ENCODE measurements around the gene TIMM17A. TPM values are rescaled to one million over a fixed set of nuclear protein-coding genes. Genes with fewer than 3 reads are reported as not detected.
A peak's percentile ranks its signal among the peaks of the same experiment; 100 is the strongest.

TIMM17A gene
- total RNA-seq, 1 donor from 2014 or later: 18.9 TPM

DNA sequence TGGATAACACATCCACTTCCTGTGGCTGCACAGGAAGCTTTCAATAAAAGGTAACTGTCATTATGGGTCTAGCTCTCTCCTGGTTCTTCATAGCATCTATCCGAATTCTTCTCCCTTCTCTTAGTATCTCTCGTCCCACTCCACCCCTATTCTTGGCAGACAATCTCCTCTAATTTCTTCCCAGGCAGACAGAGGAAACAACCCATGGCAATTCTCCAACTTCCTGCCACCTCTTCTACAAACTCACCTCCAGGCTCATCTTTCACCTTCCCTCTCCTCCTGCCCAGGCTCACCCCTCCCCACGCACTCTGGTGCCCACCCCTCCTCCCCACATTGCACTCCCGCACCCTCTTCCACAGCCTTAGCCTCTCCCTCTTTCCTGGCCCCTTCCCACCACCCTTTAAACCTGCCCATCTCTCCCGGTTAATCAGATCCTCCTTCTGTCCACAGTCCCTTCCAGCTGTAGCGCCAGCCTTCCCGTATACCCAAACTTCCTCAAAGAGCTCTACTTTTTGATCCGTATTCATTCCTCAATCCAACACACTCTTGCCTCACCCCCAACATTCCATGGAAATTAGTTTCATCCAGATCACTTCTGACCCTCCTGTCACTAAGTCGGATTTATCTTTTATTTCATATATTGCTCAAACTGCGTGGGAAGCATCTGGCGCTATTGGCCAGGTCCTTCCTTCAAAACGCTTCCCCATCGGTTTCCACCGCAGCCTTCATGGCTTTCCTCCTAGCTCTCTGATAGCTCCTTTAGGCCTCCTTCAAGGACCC, 40.7 kb upstream of the TIMM17A start:
- Histone ChIP-seq H3K4me1 (peaks cover 90% of the 10 kb centered on the region), H3K9me3 (no peaks in the 10 kb centered on the region), H3K27me3 (no peaks in the 10 kb centered on the region), H3K27ac (peak overlapping the region; percentile 92), H3K4me3 (peak overlapping the region in 1 of 2 donors; percentile 8), H3K36me3 (no peaks in the 10 kb centered on the region)
- TF ChIP-seq, protein P1, sequence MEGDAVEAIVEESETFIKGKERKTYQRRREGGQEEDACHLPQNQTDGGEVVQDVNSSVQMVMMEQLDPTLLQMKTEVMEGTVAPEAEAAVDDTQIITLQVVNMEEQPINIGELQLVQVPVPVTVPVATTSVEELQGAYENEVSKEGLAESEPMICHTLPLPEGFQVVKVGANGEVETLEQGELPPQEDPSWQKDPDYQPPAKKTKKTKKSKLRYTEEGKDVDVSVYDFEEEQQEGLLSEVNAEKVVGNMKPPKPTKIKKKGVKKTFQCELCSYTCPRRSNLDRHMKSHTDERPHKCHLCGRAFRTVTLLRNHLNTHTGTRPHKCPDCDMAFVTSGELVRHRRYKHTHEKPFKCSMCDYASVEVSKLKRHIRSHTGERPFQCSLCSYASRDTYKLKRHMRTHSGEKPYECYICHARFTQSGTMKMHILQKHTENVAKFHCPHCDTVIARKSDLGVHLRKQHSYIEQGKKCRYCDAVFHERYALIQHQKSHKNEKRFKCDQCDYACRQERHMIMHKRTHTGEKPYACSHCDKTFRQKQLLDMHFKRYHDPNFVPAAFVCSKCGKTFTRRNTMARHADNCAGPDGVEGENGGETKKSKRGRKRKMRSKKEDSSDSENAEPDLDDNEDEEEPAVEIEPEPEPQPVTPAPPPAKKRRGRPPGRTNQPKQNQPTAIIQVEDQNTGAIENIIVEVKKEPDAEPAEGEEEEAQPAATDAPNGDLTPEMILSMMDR (IDR thresholded peaks at IDR 0.05): no peak
- TF ChIP-seq POLR2A (IDR thresholded peaks at IDR 0.05) (no peak), POLR2AphosphoS5 (IDR thresholded peaks at IDR 0.05; ENCODE audit: insufficient read depth in 1 of 2, low read depth in 1 of 2) (no peak)
- peak in 1 of 2 donors; percentile 42 for DNase-seq (ENCODE audit: extremely low spot score in 2 of 2)
- intact Hi-C loops (cut with DNase I): no loop called here

DNA sequence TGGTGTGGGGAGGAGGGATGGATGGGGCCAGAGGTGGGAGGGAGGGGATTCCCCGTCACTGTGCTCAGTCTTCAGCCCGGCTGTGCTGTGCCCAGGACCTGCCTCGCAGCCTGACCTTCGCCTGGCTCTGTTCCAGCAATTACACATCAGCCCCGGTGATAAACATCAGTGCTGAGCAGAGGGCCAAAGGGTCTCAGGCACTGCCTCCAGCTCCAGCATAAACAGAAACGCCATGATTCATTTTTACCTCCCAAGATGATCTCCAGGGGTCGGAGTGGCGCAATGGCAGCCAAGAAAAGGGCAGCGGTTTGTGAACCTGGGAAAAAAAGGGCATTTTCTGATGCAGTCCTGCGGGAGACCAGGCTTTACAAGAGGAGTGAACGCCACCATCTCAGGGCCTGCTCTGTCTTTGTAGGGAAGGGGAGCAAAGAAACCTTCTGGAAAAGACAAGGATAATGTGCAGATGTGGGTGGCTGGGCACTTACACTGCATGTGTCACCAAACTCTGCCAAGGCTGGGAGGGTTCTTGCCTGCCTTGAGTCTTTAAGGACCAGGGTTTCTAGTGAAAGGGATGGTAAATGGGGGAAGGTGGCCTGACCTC, 38.6 kb upstream of the TIMM17A start:
- TF ChIP-seq, protein P1 (IDR thresholded peaks at IDR 0.05): no peak
- TF ChIP-seq POLR2A (IDR thresholded peaks at IDR 0.05) (no peak), POLR2AphosphoS5 (IDR thresholded peaks at IDR 0.05; ENCODE audit: insufficient read depth in 1 of 2, low read depth in 1 of 2) (peak; percentile 70 to 74)
- no peaks in the 10 kb centered on the region for H3K27me3 ChIP-seq
- no peak for DNase-seq (ENCODE audit: extremely low spot score in 2 of 2)
- H3K4me1 ChIP-seq: peaks cover 92% of the 10 kb centered on the region
- H3K27ac ChIP-seq: peak overlapping the region; percentile 92
- H3K4me3 ChIP-seq: peak overlapping the region in 1 of 2 donors; percentile 19
- intact Hi-C loops (cut with DNase I): no loop called here
- H3K36me3 ChIP-seq: no peaks in the 10 kb centered on the region
- H3K9me3 ChIP-seq: no peaks in the 10 kb centered on the region

DNA sequence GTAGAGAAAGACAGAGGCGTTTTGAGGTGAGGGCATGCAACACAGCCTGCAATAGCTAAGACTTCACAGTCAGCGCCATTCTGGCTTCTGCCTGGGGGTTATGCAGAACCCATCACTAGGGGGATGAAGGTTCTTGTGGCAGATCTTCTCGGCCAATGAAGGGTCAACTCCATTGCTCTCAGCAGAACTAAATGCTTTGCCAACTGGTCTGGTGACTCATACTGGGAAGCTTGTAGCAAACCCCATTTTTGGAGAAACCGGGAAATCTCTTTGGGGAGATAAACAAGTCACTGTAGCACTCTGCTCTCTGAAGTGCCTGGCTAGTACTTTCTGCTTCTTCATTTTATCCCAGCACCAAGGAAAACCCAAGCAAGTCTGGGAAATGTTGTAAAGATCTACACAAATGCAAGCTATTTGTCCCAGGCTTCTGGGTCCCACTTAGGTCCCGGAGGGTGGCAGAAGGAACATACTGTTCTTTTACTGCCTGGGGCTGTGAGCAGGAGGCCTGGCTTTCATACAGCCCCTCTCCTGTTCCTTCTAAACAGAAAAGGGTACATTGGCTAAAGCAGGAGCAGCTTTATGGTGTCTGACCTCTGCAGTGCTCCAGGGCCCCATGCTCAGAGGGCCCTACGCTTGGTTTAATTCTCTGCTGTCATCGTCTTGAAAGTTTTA, 37.8 kb upstream of the TIMM17A start:
- no peaks in the 10 kb centered on the region for H3K9me3 ChIP-seq
- no peaks in the 10 kb centered on the region for H3K27me3 ChIP-seq
- DNase-seq (ENCODE audit: extremely low spot score in 2 of 2): no peak
- H3K36me3 ChIP-seq: no peaks in the 10 kb centered on the region
- H3K4me3 ChIP-seq: no peak overlapping the region
- peak overlapping the region; percentile 92 for H3K27ac ChIP-seq
- intact Hi-C loops (cut with DNase I): no loop called here
- TF ChIP-seq POLR2AphosphoS5 (IDR thresholded peaks at IDR 0.05; ENCODE audit: insufficient read depth in 1 of 2, low read depth in 1 of 2) (peak in 1 of 2 donors; percentile 31), POLR2A (IDR thresholded peaks at IDR 0.05) (no peak)
- TF ChIP-seq, protein P1 (IDR thresholded peaks at IDR 0.05): no peak
- H3K4me1 ChIP-seq: peaks cover 85% of the 10 kb centered on the region

DNA sequence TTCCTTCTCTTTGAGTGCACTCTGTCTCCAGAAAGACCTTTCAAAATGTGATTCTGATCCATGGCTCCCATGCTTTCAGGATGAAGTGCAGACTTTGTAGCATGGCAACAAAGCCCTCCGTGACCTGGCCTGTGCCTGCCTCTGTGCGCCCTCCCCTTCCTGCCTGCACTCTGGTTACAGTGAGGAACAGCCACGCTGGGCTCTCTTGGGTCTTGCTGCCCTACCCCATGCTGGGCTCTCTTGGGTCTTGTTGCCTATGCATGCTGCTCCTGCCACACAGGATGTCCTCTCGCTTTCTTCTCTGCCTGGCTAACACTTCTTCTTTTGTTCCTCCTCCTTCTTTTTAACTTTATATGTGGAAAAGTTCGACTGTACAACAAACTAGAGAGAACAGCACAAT, 37.0 kb upstream of the TIMM17A start:
- no peaks in the 10 kb centered on the region for H3K27me3 ChIP-seq
- no peak for TF ChIP-seq POLR2AphosphoS5 (IDR thresholded peaks at IDR 0.05; ENCODE audit: insufficient read depth in 1 of 2, low read depth in 1 of 2)
- TF ChIP-seq, protein P1 (IDR thresholded peaks at IDR 0.05): no peak
- TF ChIP-seq POLR2A (IDR thresholded peaks at IDR 0.05): no peak
- peak overlapping the region; percentile 92 for H3K27ac ChIP-seq
- H3K4me1 ChIP-seq: peaks cover 76% of the 10 kb centered on the region
- no peaks in the 10 kb centered on the region for H3K36me3 ChIP-seq
- no peak overlapping the region for H3K4me3 ChIP-seq
- intact Hi-C loops (cut with DNase I): no loop called here
- H3K9me3 ChIP-seq: no peaks in the 10 kb centered on the region
- no peak for DNase-seq (ENCODE audit: extremely low spot score in 2 of 2)
